HCT116 (cell line): Measurements from ENCODE around the gene RHCG. TPM values are rescaled to one million over a fixed set of nuclear protein-coding genes. Genes with fewer than 3 reads are reported as not detected.

Experiments used
- ATAC-seq: fragments of 200-7000 bp; cut with Tn5 transposase; 2 replicates; pipeline ENCODE4 v1.9.1; 2020; ENCODE audit warnings: mild to moderate bottlenecking, moderate library complexity
- BruUV-seq: library from RNA; stranded (reverse); fragments of 400-500 nt; replicated peaks from 2 replicates; lab custom pipeline; 2021; lab: Mats Ljungman, UMichigan
- CTCF ChIA-PET: fragments of 300-600 bp; sonication (Branson Sonifier 250); formaldehyde crosslinking; loops from one replicate; lab custom pipeline; 2021; ENCODE audit warnings: antibody characterized with exemption; lab: Charles Lee
- POLR2A ChIA-PET: fragments of 300-600, 350-600 bp; sonication (Branson Sonifier 250); formaldehyde crosslinking; loops from one replicate; lab custom pipeline; 2021; ENCODE audit warnings: antibody characterized with exemption; lab: Charles Lee
- RAD21 ChIA-PET, 2 experiments: fragments of 300-600 bp; sonication (Branson Sonifier 250); formaldehyde crosslinking; loops; one replicate each; lab custom pipeline; 2023; ENCODE audit warnings: low total read pairs in 2 of 2; ENCODE audit not compliant: uncharacterized antibody in 2 of 2, unreplicated experiment in 2 of 2, low non-redundant PET in 1 of 2; lab: Charles Lee
- DNase-seq: peaks from one replicate; pipeline ENCODE4 v3.0.0-alpha.2; 2010; ENCODE audit warnings: low read depth, low spot score
- H2AFZ ChIP-seq: fragments of 200-600 bp; shearing (Covaris generic), sonication (generic); 2 replicates; pipeline ENCODE4 v1.6.1; 2017; ENCODE audit warnings: low read depth, mixed run types, mixed read lengths, antibody characterized with exemption, low read length; ENCODE audit not compliant: poor library complexity, severe bottlenecking
- H3K27ac ChIP-seq: 2 replicates; pipeline ENCODE4 v1.5.1; 2012; ENCODE audit warnings: low read depth, low read length
- H3K27me3 ChIP-seq: fragments of 200-600 bp; sonication (generic); 2 replicates; pipeline ENCODE4 v1.6.1; 2016; ENCODE audit warnings: mixed run types, low read length, mixed read lengths; ENCODE audit not compliant: insufficient read depth
- H3K36me3 ChIP-seq, 2 experiments: fragments of 200-500 bp in 1 of 2; fragments of 200-600 bp in 1 of 2; sonication (Bioruptor generic) in 1 of 2; sonication (generic) in 1 of 2; 2 replicates each; pipeline versions ENCODE4 v1.5.1 to v1.6.1; 2014 to 2016; ENCODE audit warnings: low read length in 2 of 2, inconsistent platforms in 1 of 2, mixed read lengths in 1 of 2, mixed run types in 1 of 2; ENCODE audit not compliant: insufficient read depth in 2 of 2, control insufficient read depth in 1 of 2
- H3K4me1 ChIP-seq, 2 experiments: fragments of 200-600 bp in 1 of 2; sonication (generic) in 1 of 2; 2 replicates each; pipeline versions ENCODE4 v1.5.1 to v1.6.1; 2012 to 2017; ENCODE audit warnings: low read length in 2 of 2, inconsistent platforms in 1 of 2, mild to moderate bottlenecking in 1 of 2, mixed read lengths in 1 of 2, mixed run types in 1 of 2, moderate library complexity in 1 of 2; ENCODE audit not compliant: insufficient read depth in 2 of 2, control insufficient read depth in 1 of 2
- H3K4me2 ChIP-seq: fragments of 200-600 bp; sonication (generic); 2 replicates; pipeline ENCODE4 v1.6.1; 2017; ENCODE audit warnings: mixed run types, low read length, mixed read lengths
- H3K4me3 ChIP-seq, 2 experiments: fragments of 200-600 bp in 1 of 2; sonication (generic) in 1 of 2; replicated peaks in 1 of 2; 2 replicates each; pipeline ENCODE4 v1.5.1; 2011 to 2016; ENCODE audit warnings: low read length in 2 of 2, control low read depth in 1 of 2, low read depth in 1 of 2, mild to moderate bottlenecking in 1 of 2, mixed read lengths in 1 of 2, mixed run types in 1 of 2
- H3K79me2 ChIP-seq: fragments of 200-600 bp; sonication (generic); 2 replicates; pipeline ENCODE4 v1.6.1; 2017; ENCODE audit warnings: mild to moderate bottlenecking, mixed run types, low read length, moderate library complexity, mixed read lengths; ENCODE audit not compliant: insufficient read depth
- H3K9ac ChIP-seq: fragments of 200-600 bp; sonication (generic); 2 replicates; pipeline ENCODE4 v1.6.1; 2016; ENCODE audit warnings: low read length, mixed read lengths
- H3K9me2 ChIP-seq: fragments of 200-600 bp; sonication (generic), shearing (Covaris generic); 2 replicates; pipeline ENCODE4 v1.6.1; 2017; ENCODE audit warnings: mixed run types, mild to moderate bottlenecking, moderate library complexity; ENCODE audit not compliant: insufficient read depth
- H3K9me3 ChIP-seq, 2 experiments: fragments of 200-500 bp in 1 of 2; fragments of 200-600 bp in 1 of 2; sonication (Bioruptor generic) in 1 of 2; sonication (generic) in 1 of 2; 2 replicates each; pipeline ENCODE4 v1.6.1; 2014 to 2017; ENCODE audit warnings: low read length in 2 of 2, mixed read lengths in 2 of 2, inconsistent platforms in 1 of 2, low read depth in 1 of 2, mild to moderate bottlenecking in 1 of 2, mixed run types in 1 of 2, moderate library complexity in 1 of 2; ENCODE audit not compliant: control insufficient read depth in 1 of 2, insufficient read depth in 1 of 2
- H4K20me1 ChIP-seq: fragments of 200-600 bp; sonication (generic), shearing (Covaris generic); 2 replicates; pipeline ENCODE4 v1.6.1; 2017; ENCODE audit warnings: mixed run types, mild to moderate bottlenecking, moderate library complexity; ENCODE audit not compliant: insufficient read depth
- CBX3 ChIP-seq: IDR thresholded peaks from 2 replicates; pipeline ENCODE4 v1.6.1; 2012; ENCODE audit warnings: low read depth
- CEBPB ChIP-seq: IDR thresholded peaks from 2 replicates; pipeline ENCODE4 v1.6.1; 2012; ENCODE audit warnings: low read depth
- EGR1 ChIP-seq: IDR thresholded peaks from 2 replicates; pipeline ENCODE4 v1.6.1; 2012; ENCODE audit warnings: low read depth
- EZH2 ChIP-seq: fragments of 200-600 bp; sonication (generic); IDR thresholded peaks from 2 replicates; pipeline ENCODE4 v1.6.1; 2017; ENCODE audit warnings: antibody characterized with exemption, mixed run types
- FOSL1 ChIP-seq: IDR thresholded peaks from 2 replicates; pipeline ENCODE4 v1.6.1; 2012; ENCODE audit warnings: low read depth
- JUND ChIP-seq: IDR thresholded peaks from 2 replicates; pipeline ENCODE4 v1.6.1; 2012
- POLR2AphosphoS5 ChIP-seq: IDR thresholded peaks from 2 replicates; pipeline ENCODE4 v1.6.1; 2011; ENCODE audit warnings: mild to moderate bottlenecking, low read depth, low read length, moderate library complexity
- RAD21 ChIP-seq: IDR thresholded peaks from 2 replicates; pipeline ENCODE4 v1.6.1; 2012; ENCODE audit warnings: low read depth, mild to moderate bottlenecking
- SP1 ChIP-seq: IDR thresholded peaks from 2 replicates; pipeline ENCODE4 v1.6.1; 2012; ENCODE audit warnings: low read depth
- SRF ChIP-seq: IDR thresholded peaks from 2 replicates; pipeline ENCODE4 v1.6.1; 2012; ENCODE audit warnings: low read depth
- TCF7L2 ChIP-seq: IDR thresholded peaks from 2 replicates; pipeline ENCODE4 v1.7.0; 2011; ENCODE audit warnings: borderline replicate concordance, inconsistent platforms; ENCODE audit not compliant: insufficient read depth, insufficient read length; ENCODE audit errors: extremely low read depth
- ZFX ChIP-seq: fragments of 450-650 bp; IDR thresholded peaks from 2 replicates; pipeline ENCODE4 v1.6.1; 2017
- ZNF274 ChIP-seq: fragments of 200-500 bp; sonication (Bioruptor generic); IDR thresholded peaks from 2 replicates; pipeline ENCODE4 v1.6.1; 2014; ENCODE audit warnings: mild to moderate bottlenecking, low read depth, low read length, inconsistent platforms
- intact Hi-C: fragments of 100-400 bp; cut with micrococcal nuclease; formaldehyde crosslinking; loops from 2 replicates; pipeline ENCODE4 v1.10.0; 2022
- total RNA-seq: library from RNA; stranded (reverse); gene quantifications from one replicate; pipeline ENCODE4 v1.2.1, GENCODE V29; 2021; ENCODE audit not compliant: unreplicated experiment
- TF ChIP-seq, protein P1 (sequence below): IDR thresholded peaks from 2 replicates; pipeline ENCODE4 v1.6.1; 2011; ENCODE audit warnings: mild to moderate bottlenecking, low read length, moderate library complexity; ENCODE audit not compliant: insufficient replicate concordance; ENCODE audit errors: extremely low read depth
- TF ChIP-seq, protein P2 (sequence below), 3 experiments: fragments of 200-600 bp in 1 of 3; sonication (generic) in 1 of 3; IDR thresholded peaks in 2 of 3; conservative IDR thresholded peaks in 1 of 3; 2 replicates each; pipeline ENCODE4 v1.5.1; 2012 to 2017; ENCODE audit warnings: low read depth in 2 of 3, low read length in 2 of 3, antibody characterized with exemption in 1 of 3, borderline replicate concordance in 1 of 3, control low read depth in 1 of 3, mild to moderate bottlenecking in 1 of 3, mixed read lengths in 1 of 3, mixed run types in 1 of 3, moderate library complexity in 1 of 3; ENCODE audit not compliant: insufficient read depth in 1 of 3
- TF ChIP-seq, protein P3 (sequence below): IDR thresholded peaks from 2 replicates; pipeline ENCODE4 v1.6.1; 2012

RHCG gene
- total RNA-seq, 1 experiment from 2014 or later, result not detected

DNA sequence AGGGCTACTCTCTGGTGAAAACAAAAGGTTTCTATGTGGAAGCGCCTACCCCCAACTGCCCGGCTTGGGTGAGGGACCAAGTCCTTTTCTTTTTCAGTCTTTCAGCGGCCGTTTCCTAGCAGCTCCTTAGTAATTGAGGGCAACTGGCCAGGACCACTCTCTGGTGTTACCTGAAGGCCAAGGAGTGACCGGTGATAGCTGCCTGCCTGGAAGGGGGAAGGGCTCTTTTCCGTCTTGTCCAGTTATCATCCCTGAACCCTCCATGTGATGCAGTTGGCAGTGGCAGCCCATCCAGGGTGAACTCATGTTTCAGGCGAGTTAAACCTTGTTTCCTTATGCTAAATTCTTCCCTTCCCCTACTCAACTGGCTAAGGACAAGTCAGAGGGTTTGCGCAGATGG lies 33.3 kb downstream of the RHCG start:
- BruUV-seq, result TSS peak; percentile 78
- Histone ChIP-seq H3K9me3 (no peaks in the 10 kb centered on the region), H3K79me2 (no peaks in the 10 kb centered on the region), H4K20me1 (no peaks in the 10 kb centered on the region), H3K9me2 (no peaks in the 10 kb centered on the region), H3K4me2 (no peak overlapping the region), H3K9ac (no peak overlapping the region), H3K27me3 (no peaks in the 10 kb centered on the region), H3K27ac (no peak overlapping the region), H3K36me3 (no peaks in the 10 kb centered on the region), H3K4me3 (no peak overlapping the region), H3K4me1 (no peaks in the 10 kb centered on the region; a peak in 1 of 4 replicates), H2AFZ (no peak overlapping the region)
- ChIA-PET CTCF (no interaction called here), RAD21 (no interaction called here), POLR2A (no interaction called here)
- TF ChIP-seq TCF7L2 (no peak), ZNF274 (no peak), CBX3 (no peak), EGR1 (no peak), EZH2 (no peak)
- intact Hi-C loops, result no loop called here
- DNase-seq, result no peak
- ATAC-seq, result no peak

DNA sequence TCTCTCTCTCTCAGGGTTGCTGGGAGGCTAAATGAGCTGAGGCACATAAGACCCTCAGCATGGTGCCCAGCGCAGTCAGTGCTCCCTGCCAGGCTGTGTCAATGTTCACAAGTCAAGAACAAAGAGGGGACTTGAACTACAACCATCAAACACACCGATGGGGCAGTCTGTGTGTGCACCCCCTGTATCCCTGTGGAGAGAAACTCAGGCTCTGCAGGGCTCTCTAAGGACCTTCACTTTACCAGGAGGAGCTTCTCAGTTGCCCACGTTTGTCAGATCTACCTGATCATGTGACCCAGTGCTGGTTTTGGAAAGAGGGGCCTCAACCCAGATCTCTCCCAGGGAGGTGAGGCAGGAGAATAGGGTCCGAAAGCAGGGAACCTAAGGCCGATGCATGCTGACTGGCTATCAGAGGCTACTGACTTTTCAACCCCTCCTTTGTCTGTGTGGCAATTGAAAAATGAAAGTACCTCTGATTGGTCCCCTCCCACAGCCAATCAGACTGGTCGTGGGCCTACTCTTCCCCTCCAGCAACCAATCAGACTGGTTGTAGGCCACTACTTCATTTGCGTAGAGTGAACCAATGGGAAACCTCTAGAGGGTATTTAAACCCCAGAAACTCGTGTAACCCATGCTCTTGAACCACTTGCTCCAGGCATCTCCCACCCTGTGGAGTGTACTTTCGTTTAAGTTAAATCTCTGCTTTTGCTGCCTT lies 34.0 kb downstream of the RHCG start:
- Histone ChIP-seq H3K9me3 (no peaks in the 10 kb centered on the region), H3K4me1 (no peaks in the 10 kb centered on the region; a peak in 1 of 4 replicates), H3K4me2 (peak overlapping the region; percentile 25; the same call in 1 of the 2 replicates), H3K9me2 (no peaks in the 10 kb centered on the region), H4K20me1 (no peaks in the 10 kb centered on the region), H3K4me3 (no peak overlapping the region), H3K9ac (no peak overlapping the region), H3K79me2 (no peaks in the 10 kb centered on the region), H3K27ac (no peak overlapping the region), H3K36me3 (no peaks in the 10 kb centered on the region), H2AFZ (no peak overlapping the region), H3K27me3 (no peaks in the 10 kb centered on the region)
- no TSS peak for BruUV-seq
- ATAC-seq (peak; percentile 75), DNase-seq (peak; percentile 13)
- intact Hi-C loops, result no loop called here
- RAD21 ChIA-PET, result no interaction called here
- CTCF ChIA-PET, result no interaction called here
- POLR2A ChIA-PET, result no interaction called here
- TF ChIP-seq FOSL1 (no peak), JUND (no peak), RAD21 (no peak), EGR1 (no peak), SP1 (no peak), EZH2 (no peak), POLR2AphosphoS5 (no peak), CEBPB (no peak), SRF (no peak), ZFX (no peak)
- TF ChIP-seq, protein P1, sequence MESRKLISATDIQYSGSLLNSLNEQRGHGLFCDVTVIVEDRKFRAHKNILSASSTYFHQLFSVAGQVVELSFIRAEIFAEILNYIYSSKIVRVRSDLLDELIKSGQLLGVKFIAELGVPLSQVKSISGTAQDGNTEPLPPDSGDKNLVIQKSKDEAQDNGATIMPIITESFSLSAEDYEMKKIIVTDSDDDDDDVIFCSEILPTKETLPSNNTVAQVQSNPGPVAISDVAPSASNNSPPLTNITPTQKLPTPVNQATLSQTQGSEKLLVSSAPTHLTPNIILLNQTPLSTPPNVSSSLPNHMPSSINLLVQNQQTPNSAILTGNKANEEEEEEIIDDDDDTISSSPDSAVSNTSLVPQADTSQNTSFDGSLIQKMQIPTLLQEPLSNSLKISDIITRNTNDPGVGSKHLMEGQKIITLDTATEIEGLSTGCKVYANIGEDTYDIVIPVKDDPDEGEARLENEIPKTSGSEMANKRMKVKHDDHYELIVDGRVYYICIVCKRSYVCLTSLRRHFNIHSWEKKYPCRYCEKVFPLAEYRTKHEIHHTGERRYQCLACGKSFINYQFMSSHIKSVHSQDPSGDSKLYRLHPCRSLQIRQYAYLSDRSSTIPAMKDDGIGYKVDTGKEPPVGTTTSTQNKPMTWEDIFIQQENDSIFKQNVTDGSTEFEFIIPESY, result no peak
- TF ChIP-seq, protein P2, sequence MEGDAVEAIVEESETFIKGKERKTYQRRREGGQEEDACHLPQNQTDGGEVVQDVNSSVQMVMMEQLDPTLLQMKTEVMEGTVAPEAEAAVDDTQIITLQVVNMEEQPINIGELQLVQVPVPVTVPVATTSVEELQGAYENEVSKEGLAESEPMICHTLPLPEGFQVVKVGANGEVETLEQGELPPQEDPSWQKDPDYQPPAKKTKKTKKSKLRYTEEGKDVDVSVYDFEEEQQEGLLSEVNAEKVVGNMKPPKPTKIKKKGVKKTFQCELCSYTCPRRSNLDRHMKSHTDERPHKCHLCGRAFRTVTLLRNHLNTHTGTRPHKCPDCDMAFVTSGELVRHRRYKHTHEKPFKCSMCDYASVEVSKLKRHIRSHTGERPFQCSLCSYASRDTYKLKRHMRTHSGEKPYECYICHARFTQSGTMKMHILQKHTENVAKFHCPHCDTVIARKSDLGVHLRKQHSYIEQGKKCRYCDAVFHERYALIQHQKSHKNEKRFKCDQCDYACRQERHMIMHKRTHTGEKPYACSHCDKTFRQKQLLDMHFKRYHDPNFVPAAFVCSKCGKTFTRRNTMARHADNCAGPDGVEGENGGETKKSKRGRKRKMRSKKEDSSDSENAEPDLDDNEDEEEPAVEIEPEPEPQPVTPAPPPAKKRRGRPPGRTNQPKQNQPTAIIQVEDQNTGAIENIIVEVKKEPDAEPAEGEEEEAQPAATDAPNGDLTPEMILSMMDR (IDR thresholded peaks at IDR 0.05 in 2 of 3, conservative IDR thresholded peaks at IDR 0.05 in 1 of 3; ENCODE audit: borderline replicate concordance in 1 of 3, insufficient read depth in 1 of 3, low read depth in 2 of 3, low read length in 2 of 3), result no peak
- TF ChIP-seq, protein P3, sequence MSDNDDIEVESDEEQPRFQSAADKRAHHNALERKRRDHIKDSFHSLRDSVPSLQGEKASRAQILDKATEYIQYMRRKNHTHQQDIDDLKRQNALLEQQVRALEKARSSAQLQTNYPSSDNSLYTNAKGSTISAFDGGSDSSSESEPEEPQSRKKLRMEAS, result no peak
